IMR-90 (cell line): Measurements from ENCODE around the gene TIMM13.

Source experiments
- CEBPB ChIP-seq: IDR thresholded peaks from 2 replicates; pipeline ENCODE4 v1.6.1; 2012; ENCODE audit warnings: low read depth, low read length, improper control_type of control experiment
- CTCF ChIP-seq: conservative IDR thresholded peaks from 2 replicates; pipeline ENCODE4 v1.5.1; 2012; ENCODE audit warnings: mild to moderate bottlenecking, low read depth, low read length, improper control_type of control experiment
- MAFK ChIP-seq: IDR thresholded peaks from 2 replicates; pipeline ENCODE4 v1.6.1; 2012; ENCODE audit warnings: low read depth, low read length, improper control_type of control experiment
- MAZ ChIP-seq: IDR thresholded peaks from 2 replicates; pipeline ENCODE4 v1.6.1; 2012; ENCODE audit warnings: low read depth, mild to moderate bottlenecking, low read length, improper control_type of control experiment, moderate library complexity, borderline replicate concordance
- MXI1 ChIP-seq: IDR thresholded peaks from 2 replicates; pipeline ENCODE4 v1.6.1; 2012; ENCODE audit warnings: low read depth, mild to moderate bottlenecking, low read length, moderate library complexity, borderline replicate concordance
- NFE2L2 ChIP-seq: fragments of 150-350 bp; IDR thresholded peaks from 2 replicates; pipeline ENCODE4 v1.6.1; 2016; ENCODE audit warnings: low read depth, mild to moderate bottlenecking, low read length
- POLR2A ChIP-seq: IDR thresholded peaks from 2 replicates; pipeline ENCODE4 v1.6.1; 2012; ENCODE audit warnings: mild to moderate bottlenecking, low read depth, low read length
- RAD21 ChIP-seq: IDR thresholded peaks from 2 replicates; pipeline ENCODE4 v1.6.1; 2012; ENCODE audit warnings: low read length, improper control_type of control experiment
- RCOR1 ChIP-seq: IDR thresholded peaks from 2 replicates; pipeline ENCODE4 v1.6.1; 2012; ENCODE audit warnings: mild to moderate bottlenecking, low read length, improper control_type of control experiment; ENCODE audit not compliant: insufficient replicate concordance
- RFX5 ChIP-seq: IDR thresholded peaks from 2 replicates; pipeline ENCODE4 v1.8.0; 2012; ENCODE audit warnings: low read depth, mild to moderate bottlenecking, low read length, moderate library complexity
- SMC3 ChIP-seq: fragments of 150-350 bp; IDR thresholded peaks from 2 replicates; pipeline ENCODE4 v1.6.1; 2016; ENCODE audit warnings: low read depth, mild to moderate bottlenecking, antibody characterized with exemption, low read length, moderate library complexity
- USF2 ChIP-seq: fragments of 150-350 bp; IDR thresholded peaks from 2 replicates; pipeline ENCODE4 v1.6.1; 2017; ENCODE audit warnings: mild to moderate bottlenecking, antibody characterized with exemption, low read length, low read depth

GRCh38 chr19:2436926-2437325 lies 9.5 kb upstream of the TIMM13 start:
- TF ChIP-seq USF2: no peak
- no peak for TF ChIP-seq MXI1
- no peak for TF ChIP-seq CTCF
- no peak for TF ChIP-seq POLR2A
- no peak for TF ChIP-seq MAZ
- TF ChIP-seq CEBPB: no peak
- TF ChIP-seq NFE2L2: no peak
- TF ChIP-seq RFX5: no peak
- no peak for TF ChIP-seq RAD21
- no peak for TF ChIP-seq SMC3
- TF ChIP-seq RCOR1: no peak
- TF ChIP-seq MAFK: no peak
